NCI-H526 (cell line): ENCODE results near the gene PLCH1.

ENCODE experiments used
- DNase-seq, 2 experiments: peaks; one replicate each; lab custom pipeline; 2025; lab: John Stamatoyannopoulos, UW

PLCH1 gene, protein sequence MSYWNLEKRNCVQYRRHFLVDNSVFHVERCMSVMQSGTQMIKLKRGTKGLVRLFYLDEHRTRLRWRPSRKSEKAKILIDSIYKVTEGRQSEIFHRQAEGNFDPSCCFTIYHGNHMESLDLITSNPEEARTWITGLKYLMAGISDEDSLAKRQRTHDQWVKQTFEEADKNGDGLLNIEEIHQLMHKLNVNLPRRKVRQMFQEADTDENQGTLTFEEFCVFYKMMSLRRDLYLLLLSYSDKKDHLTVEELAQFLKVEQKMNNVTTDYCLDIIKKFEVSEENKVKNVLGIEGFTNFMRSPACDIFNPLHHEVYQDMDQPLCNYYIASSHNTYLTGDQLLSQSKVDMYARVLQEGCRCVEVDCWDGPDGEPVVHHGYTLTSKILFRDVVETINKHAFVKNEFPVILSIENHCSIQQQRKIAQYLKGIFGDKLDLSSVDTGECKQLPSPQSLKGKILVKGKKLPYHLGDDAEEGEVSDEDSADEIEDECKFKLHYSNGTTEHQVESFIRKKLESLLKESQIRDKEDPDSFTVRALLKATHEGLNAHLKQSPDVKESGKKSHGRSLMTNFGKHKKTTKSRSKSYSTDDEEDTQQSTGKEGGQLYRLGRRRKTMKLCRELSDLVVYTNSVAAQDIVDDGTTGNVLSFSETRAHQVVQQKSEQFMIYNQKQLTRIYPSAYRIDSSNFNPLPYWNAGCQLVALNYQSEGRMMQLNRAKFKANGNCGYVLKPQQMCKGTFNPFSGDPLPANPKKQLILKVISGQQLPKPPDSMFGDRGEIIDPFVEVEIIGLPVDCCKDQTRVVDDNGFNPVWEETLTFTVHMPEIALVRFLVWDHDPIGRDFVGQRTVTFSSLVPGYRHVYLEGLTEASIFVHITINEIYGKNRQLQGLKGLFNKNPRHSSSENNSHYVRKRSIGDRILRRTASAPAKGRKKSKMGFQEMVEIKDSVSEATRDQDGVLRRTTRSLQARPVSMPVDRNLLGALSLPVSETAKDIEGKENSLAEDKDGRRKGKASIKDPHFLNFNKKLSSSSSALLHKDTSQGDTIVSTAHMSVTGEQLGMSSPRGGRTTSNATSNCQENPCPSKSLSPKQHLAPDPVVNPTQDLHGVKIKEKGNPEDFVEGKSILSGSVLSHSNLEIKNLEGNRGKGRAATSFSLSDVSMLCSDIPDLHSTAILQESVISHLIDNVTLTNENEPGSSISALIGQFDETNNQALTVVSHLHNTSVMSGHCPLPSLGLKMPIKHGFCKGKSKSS (N-terminal part only)

DNA sequence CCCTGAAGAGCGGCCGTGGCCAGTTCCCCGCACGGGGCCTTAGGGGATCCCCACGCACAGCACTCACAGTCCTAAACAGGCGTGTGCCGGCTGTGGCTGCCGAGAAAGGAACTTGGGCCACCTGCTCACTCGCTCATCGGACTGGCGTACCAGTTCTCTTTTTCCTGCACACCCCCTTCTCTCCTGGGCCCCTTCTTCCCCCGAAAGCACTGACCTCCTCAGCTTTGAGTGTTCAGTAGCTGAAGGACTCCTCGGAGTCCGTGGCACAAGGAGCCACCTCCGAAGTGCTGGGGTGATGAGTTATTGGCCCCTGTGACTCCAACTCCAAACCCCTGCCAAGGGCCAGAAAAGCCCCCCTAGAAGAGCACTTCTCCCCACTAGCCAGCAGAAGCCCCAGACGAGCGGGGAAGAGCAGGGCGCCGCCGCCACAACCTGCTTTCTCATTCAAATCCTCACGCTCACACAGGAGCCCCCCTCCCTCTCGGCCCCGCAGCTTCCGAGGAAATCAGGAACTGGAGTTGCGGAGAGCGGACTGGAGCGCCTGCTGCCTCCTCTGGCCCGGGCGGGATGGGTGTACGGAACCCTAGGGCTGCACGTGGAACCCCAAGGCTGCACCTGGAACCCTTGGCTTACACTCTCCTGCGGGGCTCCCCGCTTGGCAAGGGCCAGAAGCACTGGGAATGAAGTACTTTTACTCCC, at the start of gene PLCH1:
TSS of gene PLCH1 (minus strand) at position 446 of the 699 bp plus-strand sequence. CDS start 40,847 bp downstream, outside the sequence.
- peak; percentile 83 to 95 for DNase-seq

DNA sequence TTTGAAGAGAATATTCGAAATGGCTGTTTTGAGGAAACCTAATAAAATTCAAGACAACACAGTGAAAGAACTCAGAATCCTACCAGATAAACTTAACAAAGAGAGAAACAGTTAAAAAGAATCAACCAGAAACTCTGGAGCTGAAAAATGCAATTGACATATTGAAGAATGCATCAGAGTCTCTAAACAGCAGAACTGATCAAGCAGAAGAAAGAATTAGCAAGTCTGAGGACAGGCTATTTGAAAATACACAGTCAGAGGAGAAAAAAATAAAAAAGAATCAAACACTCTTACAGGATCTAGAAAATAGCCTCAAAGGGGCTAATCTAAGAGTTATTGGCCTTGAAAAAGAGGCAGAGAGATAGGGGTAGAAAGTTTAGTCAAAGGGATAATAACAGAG, 47.7 kb upstream of the PLCH1 start:
- DNase-seq: no peak

DNA sequence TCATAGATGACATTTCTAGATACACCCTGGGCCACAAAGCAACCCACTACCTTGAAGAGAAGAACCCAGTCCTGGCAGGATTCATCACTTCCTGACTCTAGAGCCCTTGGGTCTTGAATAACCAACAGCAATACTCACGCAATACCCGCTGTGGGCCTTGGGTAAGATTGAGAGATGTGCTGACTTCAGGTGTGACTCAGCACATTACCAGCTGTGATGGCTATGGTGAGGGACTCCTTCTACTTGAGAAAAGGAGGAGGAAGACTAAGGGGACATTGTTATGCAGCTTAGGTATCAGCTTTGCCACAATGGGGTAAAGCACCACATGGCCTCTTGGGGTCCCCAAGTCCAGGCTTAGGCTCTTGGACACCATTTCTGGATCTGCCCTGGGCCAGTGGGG, 46.3 kb upstream of the PLCH1 start:
- DNase-seq: no peak

DNA sequence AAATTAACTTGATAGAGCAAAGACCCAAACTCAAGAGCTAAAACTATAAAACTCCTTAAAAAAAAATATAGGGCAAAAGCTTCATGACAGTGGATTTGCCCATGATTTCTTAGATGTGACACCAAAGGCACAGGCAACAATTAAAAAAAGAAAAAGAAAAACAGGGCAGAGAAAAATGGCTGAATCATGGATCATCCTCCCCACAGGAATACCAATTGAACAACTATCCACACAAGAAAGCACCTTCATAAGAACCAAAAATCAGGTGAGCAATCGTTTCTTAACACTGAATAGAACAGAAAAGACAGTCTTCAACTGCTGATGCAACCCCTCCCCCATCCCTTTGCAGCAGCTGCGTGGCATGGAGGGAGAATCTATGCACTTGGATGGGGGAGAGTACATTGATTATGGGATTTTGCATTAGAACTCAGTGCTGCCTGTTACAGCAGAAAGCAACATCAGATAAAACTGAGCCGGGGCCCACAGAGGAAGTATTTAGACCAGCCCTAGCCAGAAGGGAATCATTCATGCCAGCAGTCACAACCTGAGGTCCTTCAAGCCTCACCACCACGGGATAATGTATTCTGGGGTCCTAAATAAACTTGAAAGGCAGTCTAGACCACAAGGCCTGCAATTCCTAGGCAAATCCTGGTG, 45.5 kb upstream of the PLCH1 start:
- DNase-seq: no peak

DNA sequence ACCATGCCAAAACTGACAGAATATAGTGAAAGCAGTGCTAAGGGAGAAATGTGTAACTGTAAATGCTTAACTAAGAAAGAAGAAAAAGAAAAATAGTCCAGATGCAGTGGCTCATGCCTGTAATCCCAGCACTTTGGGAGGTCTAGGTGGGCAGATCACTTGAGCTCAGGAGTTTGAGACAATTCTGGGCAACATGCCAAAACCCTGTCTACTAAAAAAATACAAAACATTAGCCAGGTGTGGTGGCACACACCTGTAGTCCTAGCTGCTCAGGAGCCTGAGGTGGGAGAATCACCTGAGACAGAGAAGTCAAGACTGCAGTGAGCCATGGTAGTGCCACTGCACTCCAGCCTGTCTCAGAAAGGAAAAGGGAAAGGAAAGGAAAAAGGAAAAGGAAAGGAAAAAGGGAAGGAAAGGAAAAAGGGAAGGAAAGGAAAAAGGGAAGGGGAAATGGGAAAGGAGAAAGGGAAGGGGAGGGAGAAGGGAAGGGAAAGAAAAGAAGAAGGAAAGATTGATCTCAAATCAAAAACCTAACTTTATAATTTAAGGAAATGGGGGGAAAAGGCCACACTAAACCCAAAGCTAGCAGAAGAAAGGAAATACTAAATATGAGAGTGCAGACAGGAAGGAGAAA, 40.9 kb upstream of the PLCH1 start:
- DNase-seq: no peak

DNA sequence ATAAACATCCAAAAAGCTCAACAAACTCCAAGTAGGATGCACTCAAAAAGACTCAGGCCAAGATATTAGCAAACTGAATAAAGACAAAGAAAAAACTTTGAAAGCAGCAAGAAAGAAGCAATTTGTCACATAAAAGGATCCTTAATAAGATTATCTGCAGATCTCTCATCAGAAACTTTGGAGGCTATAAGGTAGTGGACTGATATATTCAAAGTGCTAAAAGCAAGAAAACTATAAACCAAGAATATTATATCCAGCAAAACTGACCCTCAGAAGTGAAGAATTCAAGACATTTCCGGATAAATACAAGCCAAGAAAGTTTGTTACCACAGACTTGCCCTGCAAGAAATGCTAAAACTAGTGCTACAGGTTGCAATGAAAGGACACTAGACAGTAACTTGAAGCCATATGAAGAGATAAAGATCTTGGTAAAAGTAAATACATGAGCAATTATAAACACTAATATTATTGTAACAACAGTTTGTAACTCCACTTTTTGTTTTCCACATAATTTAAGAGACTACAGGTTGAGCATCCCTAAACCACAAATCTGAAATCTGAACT, 37.6 kb upstream of the PLCH1 start:
- no peak for DNase-seq

DNA sequence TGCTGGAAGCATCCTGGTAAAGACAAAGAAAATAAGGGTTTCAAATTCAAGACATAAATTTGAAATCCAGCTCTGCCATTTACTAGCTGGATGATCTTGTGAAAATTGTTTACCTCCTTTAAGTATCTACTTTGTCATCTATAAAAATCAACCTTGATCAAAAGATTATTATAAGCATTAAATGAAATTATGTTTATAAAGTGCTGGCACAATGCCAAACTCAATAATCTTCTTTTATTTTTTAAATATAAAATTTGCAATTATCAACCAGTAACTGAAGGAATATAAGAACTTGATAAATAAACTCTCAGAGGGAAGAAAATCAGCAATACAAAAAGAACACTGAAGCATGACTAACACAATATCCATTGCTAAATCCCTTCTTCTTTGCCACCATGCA, 35.4 kb upstream of the PLCH1 start:
- DNase-seq: no peak

DNA sequence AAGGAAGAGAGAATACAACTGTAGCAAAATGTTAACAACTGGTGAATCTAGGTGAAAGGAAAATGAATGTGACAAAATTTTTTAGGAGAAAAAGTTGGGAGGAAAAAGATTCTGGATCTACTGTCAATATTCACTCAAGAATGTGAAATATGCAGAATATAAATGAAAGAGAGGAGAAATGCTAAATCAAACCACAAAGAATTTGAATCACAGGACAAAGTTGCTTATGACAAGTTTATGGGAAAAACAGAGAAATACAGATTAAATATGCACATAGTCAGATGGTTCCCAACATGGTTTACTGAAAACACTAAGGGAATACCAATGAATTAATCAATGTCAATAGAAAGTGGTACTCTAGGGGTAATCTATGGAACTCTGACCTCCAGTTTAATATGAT, 33.6 kb upstream of the PLCH1 start:
- no peak for DNase-seq

DNA sequence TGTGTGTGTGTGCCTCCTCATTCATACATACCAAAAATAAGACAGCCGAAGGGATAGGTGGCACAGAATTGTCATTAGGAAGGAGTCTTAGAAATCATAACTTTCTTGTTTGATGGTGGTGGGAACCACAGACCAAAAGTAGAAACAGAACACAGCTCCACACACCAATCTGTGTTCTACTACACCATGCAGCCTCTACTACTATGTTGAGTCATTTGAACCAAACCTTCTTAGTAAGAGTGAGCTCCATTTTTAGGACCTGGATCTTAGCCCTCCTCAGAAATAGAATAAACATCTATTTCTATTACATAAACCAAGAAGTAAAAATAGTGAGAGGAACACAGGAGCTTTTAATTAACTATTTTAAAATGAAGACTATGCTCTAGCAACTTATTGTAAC, 27.9 kb upstream of the PLCH1 start:
- DNase-seq: no peak

DNA sequence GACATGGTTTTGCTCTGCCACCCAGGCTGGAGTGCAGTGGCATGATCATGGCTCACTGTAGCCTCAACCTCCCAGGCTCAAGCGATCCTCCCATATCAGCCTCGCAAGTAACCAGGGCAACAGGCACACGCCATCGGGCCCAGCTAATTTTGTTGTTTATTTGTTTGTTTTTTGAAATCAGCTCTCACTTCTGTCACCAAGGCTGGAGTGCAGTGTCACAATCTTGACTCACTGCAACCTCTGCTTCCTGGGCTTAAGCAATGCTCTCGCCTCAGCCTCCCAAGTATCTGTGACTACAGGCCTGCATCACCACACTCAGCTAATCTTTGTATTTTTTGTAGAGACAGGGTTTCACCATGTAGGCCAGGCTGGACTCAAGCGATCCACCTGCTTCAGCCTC, 26.3 kb upstream of the PLCH1 start:
- no peak for DNase-seq

DNA sequence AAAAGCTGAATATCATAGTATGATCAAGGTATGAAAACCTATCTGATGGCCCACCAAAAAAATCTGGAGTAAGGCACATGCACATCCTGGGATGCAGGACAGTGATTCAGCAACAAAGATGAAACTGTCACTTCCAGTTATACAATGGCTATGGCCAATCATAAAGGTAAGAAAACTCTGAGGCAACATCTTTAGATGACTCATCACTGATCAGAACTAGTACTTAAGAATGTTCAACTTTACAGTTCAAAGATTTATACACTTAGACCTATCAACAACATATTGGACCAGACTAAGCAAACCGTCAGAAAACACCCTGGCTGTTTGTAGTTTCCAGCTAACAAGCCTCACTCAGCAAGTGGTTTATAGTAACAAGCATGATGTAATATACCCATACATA, 21.3 kb upstream of the PLCH1 start:
- DNase-seq: no peak

DNA sequence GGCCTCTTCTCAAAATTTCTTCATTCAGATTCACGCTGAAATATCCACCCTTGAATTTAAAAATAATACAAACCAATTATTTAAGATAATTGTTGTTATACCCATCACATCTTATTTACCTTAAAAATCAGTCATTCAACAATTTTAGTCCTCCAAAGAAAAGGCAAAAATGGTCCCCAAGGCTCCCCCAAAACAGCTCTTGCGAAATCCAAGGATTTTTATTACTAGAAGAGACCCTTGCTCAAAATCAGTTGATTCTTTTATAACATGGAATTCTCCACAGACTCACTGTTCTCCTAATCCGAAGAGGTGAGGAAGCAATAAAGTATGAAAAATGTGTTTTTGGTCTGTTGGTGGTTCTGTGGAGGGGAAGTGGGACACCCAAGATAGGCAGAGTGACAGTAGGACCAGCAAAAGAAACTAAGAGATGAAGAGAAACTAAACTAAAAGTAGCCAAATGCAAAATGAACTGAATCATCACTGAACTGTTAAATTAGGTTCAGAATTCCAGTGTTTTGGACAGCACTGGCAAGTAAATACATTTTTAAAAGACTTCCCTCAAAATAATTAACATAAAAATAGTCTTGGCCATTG, 19.1 kb upstream of the PLCH1 start:
- no peak for DNase-seq

DNA sequence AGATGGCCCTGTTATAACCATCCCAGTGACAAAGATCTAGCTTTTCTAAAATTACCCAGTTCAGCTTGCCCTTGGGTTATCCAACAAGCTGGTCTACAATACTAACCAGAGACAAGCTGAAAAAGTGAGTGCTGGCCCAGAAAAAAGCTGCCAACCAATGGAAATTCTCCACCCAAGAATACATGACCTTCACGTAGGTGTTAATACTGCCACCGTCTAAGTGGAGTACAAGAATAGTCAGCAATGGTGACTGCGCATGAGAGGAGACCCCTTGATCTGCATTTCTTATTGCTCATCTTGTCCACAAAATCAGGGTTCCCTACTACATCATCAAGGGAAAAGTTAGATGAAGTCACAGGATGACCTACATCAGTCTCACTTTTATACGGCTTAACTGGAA, 15.8 kb upstream of the PLCH1 start:
- no peak for DNase-seq

DNA sequence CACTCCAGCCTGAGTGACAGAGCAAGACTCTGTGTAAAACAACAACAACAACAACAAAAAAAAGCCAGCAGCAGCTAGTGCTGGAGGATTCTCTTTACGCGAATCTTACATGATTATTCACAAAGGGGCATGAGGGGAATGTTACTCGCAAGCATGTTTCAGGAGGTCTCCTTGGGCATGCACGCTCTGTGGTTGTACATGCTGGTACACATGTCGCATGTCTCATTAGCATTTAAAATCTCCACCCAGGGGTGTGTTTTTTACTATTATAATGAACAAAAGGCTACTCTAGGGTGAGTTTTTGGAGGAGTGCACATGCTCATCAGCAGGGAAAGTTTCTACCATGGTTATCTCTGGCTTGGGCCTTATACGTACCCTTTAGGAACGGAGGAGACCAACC, 12.7 kb upstream of the PLCH1 start:
- DNase-seq: no peak

DNA sequence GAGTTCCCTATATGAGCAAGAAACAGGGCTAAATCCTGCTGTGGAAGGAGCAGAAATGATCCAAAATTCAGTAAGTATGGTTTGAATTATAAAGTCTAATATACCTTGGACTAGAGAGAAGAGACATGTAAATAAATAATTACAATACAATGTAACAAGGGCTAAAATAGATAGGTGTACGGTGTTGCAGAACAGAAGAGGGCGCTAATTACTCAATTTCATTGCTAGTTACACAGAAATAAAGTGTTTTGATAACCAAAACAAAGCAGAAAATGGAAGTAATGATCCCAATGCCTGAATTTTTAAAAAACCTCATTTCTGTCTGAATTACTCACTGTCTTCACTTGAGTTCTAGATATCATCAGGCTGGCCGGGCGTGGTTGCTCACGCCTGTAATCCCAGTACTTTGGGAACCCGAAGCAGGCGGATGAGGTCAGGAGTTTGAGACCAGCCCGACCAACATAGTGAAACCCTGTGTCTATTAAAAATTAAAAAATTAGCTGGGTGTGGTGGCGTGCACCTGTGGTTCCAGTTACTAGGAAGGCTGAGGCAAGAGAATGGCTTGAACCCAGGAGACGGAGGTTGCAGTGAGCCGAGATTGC, 8.3 kb upstream of the PLCH1 start:
- DNase-seq: peak; percentile 5 to 73

DNA sequence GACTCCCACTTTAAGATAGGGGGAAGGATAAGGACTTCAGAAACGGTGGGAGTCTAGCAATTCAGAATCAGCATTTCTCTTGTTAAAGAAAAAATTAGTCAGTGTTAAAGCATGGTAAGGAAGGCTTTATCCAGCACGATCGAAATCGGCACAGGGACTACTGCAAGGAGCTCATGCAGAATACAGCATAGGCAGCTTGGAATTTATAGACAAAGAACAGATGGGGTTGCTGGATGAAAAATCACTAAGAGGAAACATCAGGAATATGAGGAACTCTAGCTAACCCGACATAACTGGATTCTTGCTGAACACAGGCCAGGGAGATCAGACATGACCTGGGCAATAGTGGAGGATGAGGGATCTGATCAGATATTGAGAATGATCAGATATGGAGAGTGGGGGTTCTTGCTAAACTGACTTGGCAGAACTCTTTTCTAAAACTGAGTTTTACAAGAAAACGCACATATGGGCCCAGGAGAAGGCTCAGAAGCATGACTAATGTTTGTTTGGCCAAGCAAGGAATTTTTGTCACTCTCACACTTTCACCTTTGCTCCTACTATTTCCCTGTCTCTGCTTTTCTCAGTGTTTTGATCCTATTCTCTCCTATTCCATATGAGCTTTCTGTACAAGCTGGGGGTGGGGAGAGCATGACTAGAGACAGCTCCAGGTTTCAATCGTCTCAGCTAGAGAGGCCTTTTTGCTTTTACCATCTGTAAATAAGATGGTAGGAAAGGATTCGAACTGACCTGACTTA, 3.9 kb upstream of the PLCH1 start:
- DNase-seq: no peak

DNA sequence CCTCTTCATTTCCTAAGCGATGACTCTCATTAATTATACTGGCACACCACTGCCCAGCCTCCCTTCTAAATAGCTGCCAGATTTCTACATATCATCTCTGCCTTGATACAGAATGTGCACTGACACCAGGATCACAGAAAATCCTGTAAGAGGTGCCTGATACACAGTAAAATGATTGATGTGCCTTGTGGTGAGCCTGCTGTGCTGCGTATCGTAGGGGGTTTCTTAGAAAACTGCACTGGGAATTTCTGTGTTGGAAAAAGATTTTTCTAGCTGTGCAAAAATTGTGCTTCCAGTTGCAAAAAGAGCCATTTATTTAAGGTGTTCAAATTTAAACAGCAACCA, 3.0 kb upstream of the PLCH1 start:
- no peak for DNase-seq

DNA sequence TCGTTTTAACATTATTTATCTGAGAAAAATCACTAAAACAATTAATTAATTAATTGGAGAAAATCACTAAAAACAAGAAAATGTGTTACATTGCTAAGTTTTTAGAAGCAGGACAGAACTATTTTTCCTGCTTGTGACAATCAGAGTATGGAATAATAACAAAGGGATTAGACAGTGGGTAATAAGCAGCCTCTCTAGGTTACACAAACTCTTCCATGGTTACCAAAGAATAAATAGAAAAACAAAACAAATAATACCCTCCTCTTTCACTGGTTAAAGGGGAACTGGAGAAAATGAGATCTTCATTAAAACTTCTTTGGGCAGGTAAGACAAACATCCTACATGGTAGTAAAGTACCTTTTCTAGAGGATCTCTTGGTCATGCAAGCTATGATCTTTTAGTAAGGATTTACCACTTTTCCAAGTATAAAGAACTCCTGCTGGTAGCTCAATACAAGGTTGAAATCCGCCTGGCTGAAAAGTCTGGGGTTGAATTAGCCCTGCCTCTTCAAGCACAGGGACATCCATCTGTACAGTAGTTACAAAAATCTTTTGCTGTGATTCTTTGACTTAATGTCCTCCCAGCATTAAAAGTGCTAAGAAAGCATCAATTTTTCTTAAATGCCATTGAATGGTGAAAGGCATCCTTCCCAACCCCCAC, 2.5 kb upstream of the PLCH1 start:
- no peak for DNase-seq
